Activated CD8-positive, alpha-beta memory T cell treated with anti-CD3 and anti-CD28 coated beads, Interleukin-2, amount 50 U/mL, for 48 hours (primary cell): ENCODE results near the gene NKX6-2.
"Not testable (repeated sequence)": the region's sequence is repeated elsewhere in the genome, so short reads cannot be mapped to it uniquely, and the experiment has no call there.

Source experiments
- DNase-seq: peaks from one replicate; pipeline ENCODE4 v3.0.0-alpha.2; 2020

NKX6-2 gene

GRCh38 chr10:132793871-132794849, 8.2 kb upstream of the NKX6-2 start:
- DNase-seq: no peak

GRCh38 chr10:132793213-132793612, 7.3 kb upstream of the NKX6-2 start:
- no peak for DNase-seq

GRCh38 chr10:132792796-132793195, 6.8 kb upstream of the NKX6-2 start:
- no peak for DNase-seq

- DNase-seq: not testable (repeated sequence)
These were observed 6.2 kb upstream of the NKX6-2 start for GRCh38 chr10:132792099-132792498.

GRCh38 chr10:132790934-132791829, 5.2 kb upstream of the NKX6-2 start:
- no peak for DNase-seq

- no peak for DNase-seq
These were observed 4.5 kb upstream of the NKX6-2 start for GRCh38 chr10:132790470-132790869.

GRCh38 chr10:132789659-132790148, 3.8 kb upstream of the NKX6-2 start:
- no peak for DNase-seq

- DNase-seq: no peak
These were observed 2.9 kb upstream of the NKX6-2 start for GRCh38 chr10:132788831-132789219.

GRCh38 chr10:132788180-132788830, 2.4 kb upstream of the NKX6-2 start:
- DNase-seq: no peak

GRCh38 chr10:132787495-132788179, 1.7 kb upstream of the NKX6-2 start:
- DNase-seq: no peak

GRCh38 chr10:132786884-132787494, 1.0 kb upstream of the NKX6-2 start:
- no peak for DNase-seq

GRCh38 chr10:132786476-132786883, 533 bp upstream of the NKX6-2 start:
- DNase-seq: no peak

GRCh38 chr10:132784866-132785722, 853 bp downstream of the NKX6-2 start:
- DNase-seq: no peak

- DNase-seq: no peak
These were observed 1.7 kb downstream of the NKX6-2 start for GRCh38 chr10:132783940-132784865.

GRCh38 chr10:132783165-132783939, 2.6 kb downstream of the NKX6-2 start:
- DNase-seq: no peak

GRCh38 chr10:132781556-132781955, 4.4 kb downstream of the NKX6-2 start:
- DNase-seq: no peak

GRCh38 chr10:132780356-132780755, 5.6 kb downstream of the NKX6-2 start:
- DNase-seq: no peak

GRCh38 chr10:132779549-132780294, 6.2 kb downstream of the NKX6-2 start:
- no peak for DNase-seq
